Inferior parietal cortex (tissue), 1 donor: ENCODE results near the gene ZNF324B.
A peak's percentile ranks its signal among the peaks of the same experiment; 100 is the strongest.
"Not testable (repeated sequence)": the region's sequence is repeated elsewhere in the genome, so short reads cannot be mapped to it uniquely, and the experiment has no call there.

Experiments
- DNase-seq: peaks from one replicate; pipeline ENCODE4 v3.0.0-alpha.2; 2016; ENCODE audit errors: extremely low spot score

Gene ZNF324B

GRCh38 chr19:58479736-58480480 lies 28.5 kb downstream of the ZNF324B start:
- no peak for DNase-seq

- no peak for DNase-seq
Measured at GRCh38 chr19:58480481-58480830, 29.0 kb downstream of the ZNF324B start.

- DNase-seq = no peak
Measured at GRCh38 chr19:58480831-58481230, 29.4 kb downstream of the ZNF324B start.

- no peak for DNase-seq
Measured at GRCh38 chr19:58482372-58482771, 30.9 kb downstream of the ZNF324B start.

GRCh38 chr19:58483776-58484175 lies 32.4 kb downstream of the ZNF324B start:
- DNase-seq = peak; percentile 29

GRCh38 chr19:58484349-58484748 lies 32.9 kb downstream of the ZNF324B start:
- not testable (repeated sequence) for DNase-seq

- DNase-seq = no peak
Measured at GRCh38 chr19:58491393-58491792, 40.0 kb downstream of the ZNF324B start.

- peak; percentile 20 for DNase-seq
Measured at GRCh38 chr19:58492265-58492664, 40.8 kb downstream of the ZNF324B start.

- DNase-seq = no peak
Measured at GRCh38 chr19:58497634-58498170, 46.3 kb downstream of the ZNF324B start.

- DNase-seq = no peak
Measured at GRCh38 chr19:58498316-58499020, 47.0 kb downstream of the ZNF324B start.

GRCh38 chr19:58499021-58499927 lies 47.9 kb downstream of the ZNF324B start:
- peak; percentile 97 for DNase-seq

GRCh38 chr19:58500242-58500641 lies 48.8 kb downstream of the ZNF324B start:
- DNase-seq = no peak
